Measurements from ENCODE around the gene MAP7. TPM values are rescaled to one million over a fixed set of nuclear protein-coding genes. Genes with fewer than 3 reads are reported as not detected.

MAP7 gene
- polyA plus RNA-seq, 3 donors = 31.5 to 33.7 (median 33.2) TPM

DNA sequence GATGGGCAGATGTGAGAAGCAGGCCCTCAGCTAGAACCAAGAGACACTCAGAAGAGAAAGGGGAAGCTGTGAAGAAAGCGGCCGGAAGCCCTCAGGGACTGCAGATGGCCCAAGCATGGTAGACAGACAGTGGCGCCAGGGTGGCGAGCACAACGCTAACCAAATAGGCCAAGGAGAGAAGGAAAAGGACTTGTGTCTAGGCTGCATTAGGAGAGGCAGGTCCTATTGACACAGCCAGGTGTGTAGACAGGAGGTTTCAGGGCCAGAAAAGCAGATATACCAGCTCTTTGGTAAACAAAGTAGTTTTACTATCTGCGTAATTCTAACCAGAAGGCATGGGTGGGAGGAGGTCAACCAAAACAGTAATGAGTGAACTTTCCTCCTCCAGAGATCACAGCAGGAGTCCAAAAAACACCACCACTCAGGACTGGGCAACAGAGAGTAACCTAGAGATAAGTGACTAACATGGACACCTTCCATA lies 15.8 kb upstream of the MAP7 start:
- DNase-seq (ENCODE audit: low read depth in 3 of 3, low spot score in 2 of 3) = no peak

DNA sequence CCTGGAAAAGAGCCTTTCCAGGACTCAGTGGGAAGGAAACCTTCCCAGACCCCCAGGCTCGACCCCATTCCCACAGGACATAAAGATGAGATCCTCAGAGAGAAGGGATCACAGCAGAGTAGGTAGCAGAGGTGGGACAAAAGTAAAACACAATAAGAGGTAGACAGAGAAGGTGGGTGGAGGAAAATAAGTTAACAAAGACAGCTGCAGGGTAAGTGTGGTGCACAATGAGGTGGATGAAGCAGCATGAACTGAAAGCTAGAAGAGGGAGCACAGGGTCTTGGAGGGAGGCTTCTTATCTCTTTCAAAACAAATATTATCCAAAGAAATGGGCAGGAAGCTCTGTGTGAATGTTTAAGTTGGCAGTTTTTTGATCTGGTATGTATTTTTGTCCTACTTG lies 14.0 kb upstream of the MAP7 start:
- no peak for DNase-seq (ENCODE audit: low read depth in 3 of 3, low spot score in 2 of 3)

DNA sequence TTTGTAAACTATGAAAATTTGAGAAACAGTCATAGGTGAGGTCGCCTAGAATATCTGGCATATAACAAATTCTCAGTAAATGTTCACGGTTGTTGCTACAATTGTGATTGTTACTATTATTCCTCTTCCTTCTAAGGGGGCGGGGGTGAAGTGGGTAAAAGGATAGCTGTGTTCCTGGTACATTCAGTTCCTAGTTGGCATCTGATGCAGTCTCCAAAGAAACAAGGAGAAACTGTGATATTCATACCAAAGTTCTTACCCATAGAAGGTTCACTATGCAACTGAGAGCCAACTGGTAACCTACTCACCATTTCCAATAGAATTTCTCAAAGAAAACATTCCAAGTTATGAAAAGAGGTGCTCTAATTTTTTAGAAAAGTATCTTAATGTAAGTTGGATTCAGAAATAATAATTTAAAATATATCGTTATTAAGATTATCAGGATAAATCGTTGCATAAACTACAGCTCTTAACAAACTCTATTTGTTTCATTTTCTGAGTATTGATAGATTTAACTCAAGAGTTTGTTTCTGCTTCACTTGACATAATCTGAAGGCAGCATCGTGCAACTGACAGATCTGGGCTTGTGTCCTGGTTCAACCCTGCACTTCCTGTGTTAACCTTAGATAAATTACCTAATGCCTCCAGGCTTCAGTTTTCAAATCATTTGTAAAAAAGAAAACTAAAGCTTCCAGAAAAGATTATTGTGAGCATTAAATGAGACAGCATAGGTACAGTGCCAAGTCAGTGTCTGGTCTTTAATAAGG lies 13.3 kb upstream of the MAP7 start:
- DNase-seq (ENCODE audit: low read depth in 3 of 3, low spot score in 2 of 3) = no peak

DNA sequence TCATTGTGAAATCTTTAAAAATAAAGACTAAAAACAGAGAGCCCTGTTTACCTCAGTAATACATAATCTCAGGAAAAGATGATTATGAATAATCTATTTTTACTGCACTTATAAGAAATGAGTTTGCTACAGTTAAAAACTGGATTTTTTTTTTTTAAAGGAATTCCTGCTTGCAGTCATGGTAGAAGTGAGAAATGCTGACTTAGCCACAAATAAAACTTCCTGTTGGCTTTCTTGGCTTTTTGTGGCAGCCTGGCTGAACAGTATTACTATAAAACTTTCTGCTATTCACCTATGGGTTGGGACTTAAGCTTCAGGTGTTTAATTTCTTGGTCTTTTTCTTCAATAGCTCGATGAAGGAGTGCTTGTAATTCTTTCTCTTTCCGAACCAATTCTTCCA lies 12.0 kb upstream of the MAP7 start:
- no peak for DNase-seq (ENCODE audit: low read depth in 3 of 3, low spot score in 2 of 3)

DNA sequence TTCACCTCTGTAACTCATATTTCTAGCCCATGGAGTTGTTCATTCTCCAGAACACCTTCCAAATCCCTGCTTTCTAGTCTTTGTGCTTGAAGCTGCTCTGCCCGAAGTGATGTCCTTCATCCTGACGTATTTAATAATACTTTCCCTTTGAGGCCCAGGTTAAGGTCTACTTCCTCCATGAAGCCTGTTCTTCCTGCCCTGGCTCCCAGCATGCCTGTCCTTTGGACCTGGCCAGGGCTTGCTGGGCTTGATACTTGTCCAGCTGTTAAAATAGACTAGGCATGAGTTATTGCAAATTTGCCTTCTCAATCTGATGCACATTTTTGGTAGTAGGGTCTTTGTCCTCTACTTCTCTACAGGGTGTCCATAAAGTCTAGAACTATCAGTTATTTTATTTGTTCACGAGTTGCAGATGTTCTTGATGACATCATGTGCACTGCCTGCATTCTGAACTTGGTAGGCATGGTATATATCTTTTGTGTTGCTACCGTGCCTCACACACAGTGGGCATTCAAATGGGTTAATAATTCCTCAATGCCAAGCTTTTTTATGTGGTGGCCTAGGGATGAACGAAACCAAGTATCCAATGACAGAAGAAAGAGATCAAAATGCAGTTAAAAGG lies 3.1 kb upstream of the MAP7 start:
- DNase-seq (ENCODE audit: low read depth in 3 of 3, low spot score in 2 of 3) = no peak

DNA sequence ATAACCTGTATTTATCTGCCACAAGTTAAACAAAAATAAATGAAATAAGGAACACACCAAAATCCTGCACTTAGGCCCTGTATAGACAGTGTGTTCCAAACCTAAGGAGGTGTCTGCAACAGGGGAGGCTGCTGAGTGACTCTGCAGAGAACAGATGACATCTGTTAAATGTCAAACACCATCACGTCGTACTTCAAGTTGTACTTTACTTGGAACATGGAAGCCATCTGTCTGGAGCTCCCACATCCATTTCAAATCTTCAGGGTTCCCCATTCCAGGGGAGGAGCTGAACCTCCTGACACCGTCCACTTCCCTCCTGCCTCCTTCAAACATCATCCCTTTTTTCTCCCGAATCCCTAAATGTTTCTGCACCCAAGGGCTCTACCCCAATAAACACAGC lies 1.8 kb upstream of the MAP7 start:
- no peak for DNase-seq (ENCODE audit: low read depth in 3 of 3, low spot score in 2 of 3)

DNA sequence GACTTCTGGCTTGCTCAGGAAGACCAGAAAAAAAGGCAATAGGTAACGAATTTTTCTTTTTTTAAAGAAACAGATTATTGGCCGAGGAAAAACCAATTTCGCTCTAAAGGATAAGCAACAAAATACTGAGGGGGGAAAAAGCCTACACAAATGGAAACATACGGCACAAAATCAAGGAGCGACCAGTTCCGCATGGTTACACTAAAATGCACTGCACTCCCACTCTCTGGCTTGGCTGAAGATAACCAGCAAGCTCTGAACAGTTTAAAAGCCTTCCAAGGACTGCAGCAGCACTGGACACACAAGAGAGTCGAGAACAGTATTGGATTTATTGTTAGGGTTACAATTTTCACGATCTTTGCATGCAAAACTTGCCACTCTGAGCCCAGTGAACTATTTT lies 881 bp upstream of the MAP7 start:
- DNase-seq (ENCODE audit: low read depth in 3 of 3, low spot score in 2 of 3) = no peak

DNA sequence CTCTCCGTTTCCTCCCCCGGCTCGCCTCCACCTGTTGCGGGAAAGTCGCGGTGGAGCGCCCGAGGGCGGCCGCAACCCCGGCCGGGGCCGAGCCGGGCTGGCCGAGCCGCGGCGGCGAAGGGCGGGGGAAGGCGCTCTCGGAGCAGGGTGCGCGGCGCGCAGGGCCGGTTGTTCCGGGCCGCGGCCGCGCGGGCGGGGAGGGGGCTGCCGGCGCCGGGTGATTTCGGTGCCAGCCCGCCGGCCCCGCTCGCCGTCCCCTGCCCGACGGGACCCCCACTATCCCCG lies 235 bp downstream of the MAP7 start:
- DNase-seq (ENCODE audit: low read depth in 3 of 3, low spot score in 2 of 3) = no peak

DNA sequence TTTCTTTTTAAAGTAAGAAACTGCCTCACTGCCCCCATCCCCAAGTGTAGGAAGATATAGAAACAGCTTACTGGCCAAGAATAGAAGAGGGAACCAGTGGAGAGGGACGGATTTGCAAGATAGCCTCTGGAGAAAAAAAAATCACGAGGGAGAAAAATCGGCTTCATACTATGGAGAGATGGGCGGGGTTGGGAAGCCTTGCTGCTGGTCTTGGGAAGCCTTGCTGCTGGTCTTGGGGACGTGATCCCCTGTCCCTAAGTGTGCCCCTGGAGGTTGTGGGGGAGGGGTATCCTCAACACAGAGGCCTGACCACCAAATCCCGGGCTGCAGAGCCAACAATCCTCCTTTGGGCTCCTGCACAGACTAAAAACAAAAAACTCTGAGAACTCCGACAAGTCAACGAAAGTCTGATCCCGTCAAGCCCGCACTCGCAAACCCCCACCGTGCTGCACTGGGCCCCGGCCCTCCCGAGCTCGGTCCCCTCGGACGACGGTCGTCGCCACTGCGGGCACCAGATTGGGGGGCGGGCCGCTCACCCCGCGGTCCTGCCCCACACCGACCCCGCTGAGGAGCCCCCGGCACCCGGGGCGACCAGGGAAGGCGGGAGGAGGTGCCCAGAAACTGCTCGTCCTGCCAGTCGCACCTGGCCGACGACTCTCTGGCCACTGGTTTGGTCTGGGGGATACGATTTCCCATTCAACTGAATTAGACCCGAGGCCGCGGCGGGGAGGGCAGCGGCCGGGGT lies 750 bp downstream of the MAP7 start:
- DNase-seq (ENCODE audit: low read depth in 3 of 3, low spot score in 2 of 3) = no peak

DNA sequence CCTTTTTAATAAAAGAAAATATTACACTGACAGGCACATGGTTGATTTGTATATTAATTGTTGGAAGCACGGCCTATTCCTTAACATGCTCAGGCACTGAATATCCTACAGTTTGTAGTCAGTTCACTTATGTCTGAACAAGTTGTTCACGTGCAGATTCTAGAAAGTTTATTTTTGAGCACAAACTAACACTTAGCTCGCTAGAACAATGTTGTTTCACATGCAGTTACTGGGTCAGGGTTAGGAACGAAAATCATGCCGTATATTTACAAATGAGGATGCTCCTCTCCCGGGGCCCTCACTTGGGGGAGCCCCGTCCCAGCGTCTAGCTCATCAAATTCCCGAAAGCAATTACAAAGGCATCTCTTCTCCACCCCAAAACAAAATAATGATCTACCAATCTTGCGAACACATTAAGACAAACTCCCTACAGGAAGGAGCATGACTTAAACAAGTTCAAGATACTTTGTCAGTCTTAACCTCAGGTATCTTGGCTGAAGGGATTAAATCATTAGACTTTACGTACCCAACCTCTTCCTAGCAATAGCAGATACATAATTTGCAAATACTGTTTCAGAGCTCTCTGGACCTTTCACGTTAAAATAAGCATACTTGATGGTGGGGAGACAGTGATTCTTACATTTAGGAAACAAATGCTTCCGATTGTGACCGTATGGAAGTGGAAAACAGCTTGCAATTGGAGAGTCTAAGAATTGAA lies 1.5 kb downstream of the MAP7 start:
- DNase-seq (ENCODE audit: low read depth in 3 of 3, low spot score in 2 of 3) = no peak

DNA sequence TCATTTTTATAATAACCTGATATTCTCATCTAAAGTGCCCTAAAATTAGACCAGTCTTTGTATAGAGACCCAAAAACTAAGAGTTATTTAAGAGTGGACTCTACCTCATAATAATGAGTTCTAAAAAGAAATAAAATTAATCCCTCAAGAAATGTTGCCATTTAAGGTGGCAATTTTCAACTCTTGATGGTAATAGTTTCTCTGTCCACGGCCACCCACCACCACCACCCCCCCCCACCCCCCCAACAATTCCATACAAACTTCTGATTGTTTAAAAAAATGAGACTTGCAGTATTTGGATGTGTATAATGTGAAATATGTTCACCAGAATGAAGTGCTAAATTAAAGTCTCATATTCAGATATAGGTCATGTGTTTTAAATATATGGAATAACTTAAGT lies 2.4 kb downstream of the MAP7 start:
- DNase-seq (ENCODE audit: low read depth in 3 of 3, low spot score in 2 of 3) = no peak

DNA sequence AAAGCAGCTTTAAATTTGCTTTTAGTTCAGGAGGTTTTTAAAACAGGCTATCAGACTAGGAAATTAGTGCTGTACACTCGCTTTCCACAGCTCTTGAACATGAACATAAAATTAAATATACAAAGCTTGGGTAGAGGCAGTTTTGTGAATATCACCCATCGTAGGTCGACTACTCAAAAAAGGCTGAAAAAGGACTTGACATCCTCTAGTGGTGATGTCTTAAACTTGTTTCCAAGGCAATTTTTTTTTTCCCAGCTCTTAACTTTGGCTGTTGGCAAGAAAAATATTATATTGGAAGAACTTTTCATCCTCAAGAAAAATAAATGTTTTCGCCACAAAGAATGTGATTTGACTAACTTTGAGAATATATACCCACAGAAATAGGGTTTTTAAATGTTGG lies 2.9 kb downstream of the MAP7 start:
- no peak for DNase-seq (ENCODE audit: low read depth in 3 of 3, low spot score in 2 of 3)

DNA sequence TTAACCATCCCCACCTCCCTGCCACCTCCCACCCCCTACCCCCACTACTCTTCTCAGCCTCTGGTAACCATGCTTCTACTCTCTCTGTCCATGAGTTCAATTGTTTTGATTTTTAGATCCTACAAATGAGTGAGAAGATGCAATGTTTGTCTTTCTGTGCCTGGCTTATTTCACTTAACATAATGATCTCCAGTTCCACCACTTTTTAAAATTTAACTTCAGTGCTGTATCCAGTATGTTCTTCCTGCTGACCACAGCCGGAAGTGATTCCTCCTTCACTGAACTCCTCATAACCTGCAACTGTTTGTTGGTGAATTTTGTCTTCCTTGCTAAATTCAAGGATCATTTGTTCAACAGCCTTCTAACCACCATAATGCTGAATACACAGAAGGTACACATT lies 3.9 kb downstream of the MAP7 start:
- no peak for DNase-seq (ENCODE audit: low read depth in 3 of 3, low spot score in 2 of 3)

DNA sequence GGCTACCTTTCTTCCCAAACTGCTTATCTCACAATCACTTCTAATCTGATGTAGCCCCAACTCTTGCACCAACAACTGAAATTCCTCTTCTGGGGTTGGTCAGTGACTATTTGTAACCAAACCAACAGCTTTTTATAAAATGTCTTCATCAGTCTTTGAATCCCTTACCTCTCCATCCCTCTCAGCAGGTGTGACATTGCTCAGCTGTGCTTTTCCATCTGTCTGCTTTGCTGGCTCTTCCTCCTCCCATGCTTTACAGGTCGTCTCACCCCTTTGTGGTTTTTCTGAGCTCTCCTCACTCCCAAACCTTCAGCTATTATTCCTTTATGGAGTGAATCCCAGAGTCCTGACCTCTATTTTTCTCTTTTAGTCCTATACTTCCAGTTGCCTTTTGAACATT lies 5.9 kb downstream of the MAP7 start:
- no peak for DNase-seq (ENCODE audit: low read depth in 3 of 3, low spot score in 2 of 3)

DNA sequence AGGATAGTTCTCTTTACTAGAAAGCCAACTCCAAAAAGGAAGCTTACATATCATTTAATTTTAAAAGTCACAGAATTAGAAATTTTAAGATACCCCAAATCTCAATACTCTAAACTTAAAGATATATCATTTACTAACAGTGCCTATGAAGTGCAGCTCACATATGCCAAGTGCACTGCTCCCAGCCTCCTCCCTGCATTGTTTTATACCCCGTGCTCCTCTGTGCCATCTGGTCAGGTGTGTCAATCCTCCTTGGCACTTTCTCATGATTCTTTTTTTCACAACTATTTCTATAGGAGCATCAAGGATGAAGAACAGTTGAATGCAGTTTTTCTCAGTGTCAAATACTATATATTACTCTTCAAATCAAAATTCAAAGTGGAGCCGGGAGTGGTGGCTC lies 8.8 kb downstream of the MAP7 start:
- DNase-seq (ENCODE audit: low read depth in 3 of 3, low spot score in 2 of 3) = no peak

DNA sequence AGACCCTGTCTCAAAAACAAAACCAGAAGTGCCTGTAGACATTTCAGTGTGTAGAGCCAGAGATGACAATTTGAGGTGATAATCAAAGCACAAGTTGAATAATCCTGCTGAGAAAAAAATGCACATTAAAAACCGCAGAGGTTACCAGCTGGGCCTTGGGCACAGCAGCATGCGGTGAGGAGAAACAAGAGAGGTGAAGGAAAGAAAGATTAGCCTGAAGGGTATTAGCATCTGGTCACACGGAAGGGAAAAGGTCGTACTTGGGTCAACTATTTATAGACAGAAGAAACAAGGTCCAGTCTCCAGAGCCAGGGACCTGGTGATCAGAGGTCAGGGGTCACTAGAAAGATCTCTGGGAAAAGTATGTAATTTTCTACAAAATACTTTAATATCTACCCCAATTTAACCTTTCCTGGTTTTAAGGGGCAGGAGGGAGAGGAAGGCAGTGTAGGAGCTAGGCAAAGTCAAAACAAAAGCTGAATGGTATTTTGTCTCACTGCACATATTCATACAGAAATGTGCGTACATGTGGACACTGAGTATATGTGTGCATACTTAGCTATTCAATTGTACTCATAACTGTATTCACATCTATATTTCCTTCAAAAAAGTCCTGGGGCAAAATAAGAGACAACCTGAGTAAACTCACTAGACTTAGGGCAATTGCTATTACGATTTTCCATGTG lies 10.1 kb downstream of the MAP7 start:
- DNase-seq (ENCODE audit: low read depth in 3 of 3, low spot score in 2 of 3) = no peak

DNA sequence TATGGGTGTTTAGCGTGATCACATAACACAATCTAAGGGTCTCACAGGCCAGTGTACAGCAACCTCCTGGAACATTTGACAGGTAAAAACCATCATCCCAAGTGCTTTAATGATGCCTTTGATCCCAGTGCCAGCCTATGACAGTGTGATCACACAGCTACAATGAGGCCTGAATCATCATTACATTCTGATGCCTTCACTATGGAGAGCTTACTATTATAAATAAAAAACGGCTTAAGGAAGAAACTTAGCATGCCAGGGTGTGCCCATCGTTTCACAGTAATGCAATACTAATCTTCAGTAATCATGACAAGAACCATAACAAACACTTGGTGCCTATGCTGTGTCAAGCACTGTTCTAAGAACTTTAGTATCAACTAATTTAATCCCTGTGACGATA lies 11.4 kb downstream of the MAP7 start:
- DNase-seq (ENCODE audit: low read depth in 3 of 3, low spot score in 2 of 3) = no peak

DNA sequence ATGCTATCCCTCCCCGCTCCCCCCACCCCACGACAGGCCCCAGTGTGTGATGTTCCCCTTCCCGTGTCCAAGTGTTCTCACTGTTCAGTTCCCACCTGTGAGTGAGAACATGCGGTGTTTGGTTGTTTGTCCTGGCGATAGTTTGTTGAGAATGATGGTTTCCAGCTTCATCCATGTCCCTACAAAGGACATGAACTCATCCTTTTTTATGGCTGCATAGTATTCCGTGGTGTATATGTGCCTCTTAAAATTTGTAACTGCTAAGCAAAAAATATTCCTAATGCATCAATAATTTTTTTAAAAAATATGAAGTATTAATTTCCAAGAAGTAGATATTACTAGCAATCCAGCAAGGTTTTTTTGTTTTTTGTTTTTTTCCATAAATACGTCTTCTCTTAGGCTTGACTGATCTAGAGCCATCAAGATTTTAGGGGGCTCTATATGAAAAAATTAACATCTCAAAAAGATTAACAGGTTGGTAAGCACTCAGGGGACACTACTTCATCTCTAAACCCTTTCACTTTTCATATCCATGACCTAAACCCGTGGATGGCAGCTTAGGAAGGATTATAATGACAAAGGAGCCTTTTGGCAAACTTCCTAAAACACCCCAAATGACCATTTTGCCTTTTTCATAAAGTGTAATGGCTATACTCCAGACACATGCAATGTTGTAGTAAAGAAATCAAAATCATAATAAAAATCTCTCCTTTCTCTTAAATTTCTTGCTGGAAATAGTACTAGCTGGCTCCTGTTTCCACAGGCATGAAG lies 14.2 kb downstream of the MAP7 start:
- DNase-seq (ENCODE audit: low read depth in 3 of 3, low spot score in 2 of 3) = no peak

DNA sequence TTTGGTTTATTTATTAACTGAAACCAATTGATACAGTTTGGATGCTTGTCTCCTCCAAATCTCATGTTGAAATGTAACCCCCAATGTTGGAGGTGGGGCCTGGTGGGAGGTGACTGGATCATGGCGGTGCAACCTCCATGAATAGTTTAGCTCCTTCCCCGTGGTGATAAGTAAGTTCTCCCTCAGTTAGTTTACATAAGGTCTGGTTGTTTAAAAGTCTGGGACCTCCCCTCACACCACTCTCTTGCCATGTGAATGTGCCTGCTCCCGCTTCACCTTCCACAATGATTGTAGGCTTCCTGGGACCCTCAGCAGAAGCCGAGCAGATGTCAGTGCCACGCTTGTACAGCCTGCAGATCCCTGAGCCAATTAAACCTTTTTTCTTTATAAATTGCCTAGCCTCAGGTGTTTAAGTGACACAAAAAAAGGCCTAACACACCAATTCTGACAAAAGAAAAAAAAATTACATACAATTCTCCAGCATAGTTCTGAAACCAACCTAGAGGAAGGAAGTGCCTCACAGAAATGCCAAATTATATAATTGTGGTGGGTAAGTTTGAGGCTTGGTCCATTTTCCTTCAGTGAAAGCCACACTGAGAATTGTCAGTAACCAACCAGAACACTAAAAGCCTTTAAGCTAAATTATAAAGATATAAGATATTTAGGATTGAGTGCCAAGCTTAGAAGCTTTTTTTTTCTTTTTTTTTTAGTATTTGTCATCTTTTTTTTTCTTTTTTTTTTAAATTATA lies 15.0 kb downstream of the MAP7 start:
- no peak for DNase-seq (ENCODE audit: low read depth in 3 of 3, low spot score in 2 of 3)
